GM18499 (cell line): Measurements from ENCODE around the gene PTRHD1.

ENCODE experiments used
- ATAC-seq: cut with Tn5 transposase; IDR thresholded peaks from one replicate; pipeline ENCODE4 v1.9.1; 2021; ENCODE audit warnings: moderate number of reproducible peaks; ENCODE audit not compliant: insufficient read depth, unreplicated experiment

PTRHD1 gene

DNA sequence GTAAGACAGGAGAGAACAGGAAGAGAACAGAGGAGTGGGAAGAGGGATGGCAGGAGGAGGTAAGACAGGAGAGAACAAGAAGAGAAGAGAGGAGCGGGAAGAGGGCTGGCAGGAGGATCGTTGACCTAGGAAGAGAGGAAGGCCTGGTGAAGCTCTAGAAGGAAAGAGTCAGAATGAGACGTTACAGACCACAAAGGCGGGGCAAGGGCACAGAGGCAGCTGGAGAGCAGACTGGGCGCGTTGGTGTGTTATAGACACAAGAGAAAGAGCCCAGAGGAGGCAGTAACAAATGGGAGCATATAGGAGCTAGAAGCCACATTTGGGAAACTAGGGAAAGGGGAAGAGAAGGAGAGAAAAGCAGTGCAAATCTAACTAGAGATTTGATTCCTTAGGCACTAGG, 26.6 kb downstream of the PTRHD1 start:
- ATAC-seq: no peak

- ATAC-seq: no peak
Measured at GRCh38 chr2:24763843-24764242, 29.3 kb downstream of the PTRHD1 start.

DNA sequence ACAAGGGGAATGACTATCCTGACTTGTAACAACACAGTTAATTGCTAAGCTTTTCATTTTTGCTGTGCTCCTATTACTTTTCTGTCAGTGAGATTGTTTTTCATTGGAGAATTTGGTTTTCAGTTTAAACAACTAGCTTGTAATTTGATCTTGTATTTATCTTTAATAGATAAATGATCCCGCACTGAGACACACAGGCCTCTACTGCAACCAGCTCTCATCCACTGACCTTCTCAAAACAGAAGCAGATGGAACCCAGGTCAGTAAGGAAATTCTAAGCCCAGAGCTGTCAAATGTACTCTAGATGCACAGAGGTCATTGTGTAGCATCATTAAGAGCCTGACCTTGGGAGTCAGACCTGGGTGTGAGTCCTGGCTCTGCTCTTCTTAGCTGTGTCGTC, 30.7 kb downstream of the PTRHD1 start:
- no peak for ATAC-seq

DNA sequence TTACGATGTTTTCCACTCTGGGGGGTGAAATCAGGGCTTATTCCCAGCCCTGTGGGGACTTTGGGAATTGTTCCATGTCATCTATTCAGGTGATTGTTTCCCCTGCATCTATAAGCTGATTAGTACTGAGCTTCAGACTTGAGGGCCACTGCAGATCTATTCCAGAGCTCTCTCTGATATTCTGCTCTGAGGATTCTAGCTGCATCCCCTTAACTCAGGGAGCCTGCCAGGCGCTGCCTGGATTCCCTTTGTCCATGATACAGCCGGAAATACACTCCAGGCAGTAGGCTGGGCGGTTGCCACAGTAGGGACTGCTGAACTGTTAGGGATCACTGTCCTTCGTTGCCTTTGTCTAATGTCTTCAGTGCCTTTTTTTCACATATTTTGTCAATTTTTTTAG, 31.3 kb downstream of the PTRHD1 start:
- ATAC-seq: no peak

DNA sequence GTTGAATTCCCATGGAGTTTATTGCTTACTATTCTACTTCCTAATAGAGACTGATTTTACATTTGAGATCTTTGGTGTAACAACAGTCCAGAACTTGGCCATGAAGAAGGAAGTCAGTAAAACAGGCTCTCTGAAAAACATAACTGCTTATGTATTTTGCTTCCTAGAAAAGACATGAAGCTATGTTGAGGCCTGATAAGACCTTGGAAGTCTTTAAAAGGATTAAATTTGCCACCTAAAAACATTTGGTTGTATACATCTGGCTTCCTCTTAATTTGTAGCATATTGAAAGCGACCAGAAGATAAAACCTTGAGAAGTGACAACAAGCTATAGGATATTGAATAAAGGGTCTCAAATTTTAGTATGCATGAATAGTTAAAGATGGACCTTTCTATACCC, 36.4 kb downstream of the PTRHD1 start:
- no peak for ATAC-seq

DNA sequence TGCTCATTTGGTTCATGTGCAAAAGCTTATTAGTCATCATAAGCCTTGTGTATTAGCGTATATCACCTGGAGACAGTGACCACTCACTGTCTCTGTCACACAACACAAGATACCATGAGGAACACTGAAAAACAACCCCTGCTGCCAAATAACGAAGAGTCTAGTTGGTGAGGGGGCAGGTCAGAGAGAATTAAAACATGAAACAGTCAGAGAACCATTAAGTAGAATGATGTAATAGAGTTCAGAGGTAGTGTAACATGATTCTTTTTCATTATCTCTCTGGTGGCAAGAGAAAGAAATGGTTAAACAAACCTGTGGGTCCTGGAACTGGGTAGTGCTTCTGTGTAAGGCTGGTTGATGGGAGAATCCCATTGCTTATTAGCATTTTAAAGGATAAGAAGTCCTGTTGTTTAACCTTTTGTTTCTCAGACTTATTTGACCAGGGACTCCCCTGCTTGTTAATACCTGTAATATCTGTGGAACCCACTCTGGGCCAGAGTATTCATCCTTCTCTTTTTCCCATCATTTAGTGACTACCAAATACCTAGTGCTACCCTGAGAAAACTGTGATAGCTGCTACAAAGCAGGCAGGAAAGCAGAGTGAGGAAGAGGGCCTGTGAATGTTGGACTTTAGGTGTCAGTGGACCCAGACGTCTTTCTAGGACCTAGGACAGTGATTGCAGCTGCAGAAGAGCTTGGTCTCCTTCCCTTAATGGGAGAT, 38.0 kb downstream of the PTRHD1 start:
- no peak for ATAC-seq

DNA sequence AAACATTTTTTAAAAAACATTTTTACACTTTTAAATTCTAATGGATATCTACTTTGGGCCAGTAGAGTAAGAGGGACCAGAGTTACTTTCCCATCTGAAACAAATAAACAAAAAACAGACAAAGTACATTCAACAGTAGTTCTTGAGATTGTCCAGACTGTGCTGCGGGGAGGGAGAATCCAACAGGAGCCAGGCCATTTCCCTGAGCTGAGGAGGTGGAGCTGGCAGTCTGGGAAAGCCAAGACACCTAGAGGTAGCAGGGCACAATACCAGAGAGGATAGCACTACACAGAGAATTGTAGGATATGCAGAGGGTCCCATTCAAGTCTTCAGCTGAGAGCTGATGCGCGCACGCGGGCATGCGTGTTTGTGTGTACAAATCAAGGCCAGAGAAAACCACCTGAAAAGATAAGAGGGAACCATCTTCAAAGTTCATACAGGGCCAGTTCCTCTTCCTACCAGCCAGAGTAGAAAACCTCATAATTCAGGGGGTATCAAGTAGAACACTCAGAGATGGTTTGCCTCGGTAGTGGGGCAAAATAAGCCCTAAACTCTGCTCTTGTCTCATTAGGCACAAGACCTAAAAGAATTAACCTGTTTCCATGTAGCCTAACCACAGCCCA, 44.0 kb downstream of the PTRHD1 start:
- no peak for ATAC-seq

DNA sequence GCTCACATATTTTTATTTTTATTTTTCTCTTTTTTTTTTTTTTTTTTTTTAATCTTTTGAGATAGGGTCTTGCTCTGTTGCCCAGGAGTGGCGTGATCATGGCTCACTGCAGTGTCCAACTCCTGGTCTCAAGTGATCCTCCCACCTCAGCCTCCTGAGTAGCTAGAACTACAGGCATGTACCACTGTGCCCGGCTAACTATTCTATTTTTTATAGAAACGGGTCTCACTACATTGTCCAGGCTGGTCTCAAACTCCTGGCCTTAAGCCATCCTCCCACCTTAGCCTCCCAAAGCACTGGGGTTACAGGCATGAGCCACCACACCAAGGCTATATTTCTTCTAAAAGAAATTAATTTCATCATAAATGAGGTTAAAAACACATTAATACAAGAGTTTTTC, 45.9 kb downstream of the PTRHD1 start:
- no peak for ATAC-seq

GRCh38 chr2:24745825-24746224, 47.4 kb downstream of the PTRHD1 start:
- no peak for ATAC-seq

DNA sequence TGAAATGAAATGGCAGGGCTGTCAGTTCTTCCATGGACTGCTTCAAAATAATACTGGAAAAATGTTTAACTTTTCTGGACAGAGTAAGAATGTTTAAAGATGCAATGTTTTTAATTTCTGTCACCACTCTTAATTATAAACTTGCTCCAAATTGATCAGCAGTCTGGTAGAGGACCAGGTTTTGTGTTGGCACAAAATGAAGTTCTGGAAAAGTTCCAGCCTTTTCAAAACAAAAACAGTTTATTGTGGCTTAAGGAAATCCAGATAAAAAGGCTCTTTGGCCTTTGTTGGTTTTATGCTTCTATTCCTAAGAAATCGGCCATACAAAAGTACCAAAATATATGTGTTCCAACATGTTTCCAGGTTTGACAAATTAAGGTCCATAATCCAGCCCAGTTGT, 48.8 kb downstream of the PTRHD1 start:
- ATAC-seq: no peak

DNA sequence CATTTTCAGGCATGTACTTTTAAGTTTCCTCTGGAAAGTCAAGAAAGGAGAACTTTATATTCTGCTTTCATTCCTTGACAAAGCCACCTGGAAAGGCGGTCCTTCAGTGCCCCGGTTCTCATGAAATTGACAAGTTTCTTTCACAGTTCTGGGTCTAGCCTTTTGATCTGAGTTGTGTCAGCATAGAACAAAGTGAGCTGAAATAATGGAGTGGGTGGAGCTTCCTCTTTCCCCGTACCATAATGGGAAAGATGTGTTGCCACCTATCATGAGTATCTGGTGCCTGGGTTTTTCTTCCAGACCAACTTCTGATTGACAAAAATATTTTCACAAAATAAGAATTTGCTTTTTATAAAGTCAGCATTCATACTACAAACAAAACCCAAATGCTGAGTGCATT, 49.3 kb downstream of the PTRHD1 start:
- ATAC-seq: no peak

GRCh38 chr2:24742730-24743129, 50.5 kb downstream of the PTRHD1 start:
- no peak for ATAC-seq

DNA sequence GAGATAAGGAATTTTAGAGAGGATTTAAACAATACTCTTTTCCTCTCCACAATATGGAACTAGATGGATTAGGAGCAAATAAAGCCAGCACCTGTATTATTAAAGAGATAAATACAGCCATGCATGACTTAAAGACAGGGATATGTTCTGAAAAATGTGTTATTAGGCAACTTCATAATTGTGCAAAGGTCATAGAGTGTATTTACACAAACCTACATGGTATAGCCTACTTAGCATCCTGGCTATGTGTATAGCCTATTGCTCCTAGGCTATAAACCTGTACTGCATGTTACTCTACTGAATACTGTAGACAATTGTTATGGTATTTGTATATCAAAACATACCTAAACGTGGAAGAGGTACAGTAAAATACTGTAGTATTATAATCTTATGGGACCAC, 53.0 kb downstream of the PTRHD1 start:
- ATAC-seq: no peak
